ENCODE results near the gene ABCA6.
"Not testable (repeated sequence)": the region's sequence is repeated elsewhere in the genome, so short reads cannot be mapped to it uniquely, and the experiment has no call there.

ABCA6 gene

GRCh38 chr17:69176457-69176795 lies 34.7 kb upstream of the ABCA6 start:
- peaks cover 6% of the 10 kb centered on the region for H3K27me3 Mint-ChIP-seq (ENCODE audit: low read depth, poor library complexity)
- H3K4me1 Mint-ChIP-seq, result no peaks in the 10 kb centered on the region
- no peak for DNase-seq
- H3K27ac Mint-ChIP-seq, result no peak overlapping the region
- no peaks in the 10 kb centered on the region for H3K36me3 Mint-ChIP-seq (ENCODE audit: low read depth)
- no peaks in the 10 kb centered on the region for H3K9me3 Mint-ChIP-seq
- no peak overlapping the region for H3K4me3 Mint-ChIP-seq
- TF ChIP-seq CTCF (IDR thresholded peaks at IDR 0.05), result no peak

- Mint-ChIP-seq H3K27ac (no peak overlapping the region), H3K27me3 (ENCODE audit: low read depth, poor library complexity) (peaks cover 6% of the 10 kb centered on the region), H3K4me3 (no peak overlapping the region), H3K4me1 (no peaks in the 10 kb centered on the region), H3K36me3 (ENCODE audit: low read depth) (no peaks in the 10 kb centered on the region), H3K9me3 (no peaks in the 10 kb centered on the region)
- DNase-seq, result no peak
- no peak for TF ChIP-seq CTCF (IDR thresholded peaks at IDR 0.05)
These were observed 34.1 kb upstream of the ABCA6 start for GRCh38 chr17:69175625-69176456.

GRCh38 chr17:69175262-69175624 lies 33.5 kb upstream of the ABCA6 start:
- H3K36me3 Mint-ChIP-seq (ENCODE audit: low read depth), result no peaks in the 10 kb centered on the region
- no peak for DNase-seq
- H3K4me3 Mint-ChIP-seq, result no peak overlapping the region
- no peaks in the 10 kb centered on the region for H3K9me3 Mint-ChIP-seq
- TF ChIP-seq CTCF (IDR thresholded peaks at IDR 0.05), result no peak
- no peak overlapping the region for H3K27ac Mint-ChIP-seq
- peaks cover 6% of the 10 kb centered on the region for H3K27me3 Mint-ChIP-seq (ENCODE audit: low read depth, poor library complexity)
- H3K4me1 Mint-ChIP-seq, result no peaks in the 10 kb centered on the region

GRCh38 chr17:69173118-69173517 lies 31.4 kb upstream of the ABCA6 start:
- TF ChIP-seq CTCF (IDR thresholded peaks at IDR 0.05), result no peak
- H3K27me3 Mint-ChIP-seq (ENCODE audit: low read depth, poor library complexity), result peaks cover 5% of the 10 kb centered on the region
- no peak for DNase-seq
- H3K9me3 Mint-ChIP-seq, result peaks cover 5% of the 10 kb centered on the region
- H3K36me3 Mint-ChIP-seq (ENCODE audit: low read depth), result no peaks in the 10 kb centered on the region
- no peak overlapping the region for H3K4me3 Mint-ChIP-seq
- H3K4me1 Mint-ChIP-seq, result no peaks in the 10 kb centered on the region
- H3K27ac Mint-ChIP-seq, result no peak overlapping the region

GRCh38 chr17:69170377-69170776 lies 28.7 kb upstream of the ABCA6 start:
- Mint-ChIP-seq H3K9me3 (peaks cover 5% of the 10 kb centered on the region), H3K4me3 (no peak overlapping the region), H3K36me3 (ENCODE audit: low read depth) (no peaks in the 10 kb centered on the region), H3K27ac (no peak overlapping the region), H3K27me3 (ENCODE audit: low read depth, poor library complexity) (peaks cover 5% of the 10 kb centered on the region), H3K4me1 (no peaks in the 10 kb centered on the region)
- DNase-seq, result no peak
- no peak for TF ChIP-seq CTCF (IDR thresholded peaks at IDR 0.05)

- H3K4me3 Mint-ChIP-seq, H3K27ac Mint-ChIP-seq: not testable (repeated sequence)
These were observed 26.9 kb upstream of the ABCA6 start for GRCh38 chr17:69168642-69169041.

More at GRCh38 chr17:69168642-69169041, 26.9 kb upstream of the ABCA6 start:
- H3K36me3 Mint-ChIP-seq (ENCODE audit: low read depth); H3K27me3 Mint-ChIP-seq (ENCODE audit: low read depth, poor library complexity); H3K4me1 Mint-ChIP-seq; DNase-seq; H3K9me3 Mint-ChIP-seq: not testable (repeated sequence)

Measured in nephron progenitor cell (in vitro differentiated cells).